NB4 (cell line): ENCODE data around the gene SDSL.

Experiments
- CTCF ChIP-seq: IDR thresholded peaks from one replicate; pipeline ENCODE4 v1.5.1; 2012; ENCODE audit warnings: low read depth, low read length
- MYC ChIP-seq: IDR thresholded peaks from 2 replicates; pipeline ENCODE4 v1.6.1; 2011; ENCODE audit warnings: low read depth, low read length
- POLR2A ChIP-seq: IDR thresholded peaks from 2 replicates; pipeline ENCODE4 v1.6.1; 2011; ENCODE audit warnings: mild to moderate bottlenecking; ENCODE audit not compliant: insufficient read length; ENCODE audit errors: extremely low read depth

DNA sequence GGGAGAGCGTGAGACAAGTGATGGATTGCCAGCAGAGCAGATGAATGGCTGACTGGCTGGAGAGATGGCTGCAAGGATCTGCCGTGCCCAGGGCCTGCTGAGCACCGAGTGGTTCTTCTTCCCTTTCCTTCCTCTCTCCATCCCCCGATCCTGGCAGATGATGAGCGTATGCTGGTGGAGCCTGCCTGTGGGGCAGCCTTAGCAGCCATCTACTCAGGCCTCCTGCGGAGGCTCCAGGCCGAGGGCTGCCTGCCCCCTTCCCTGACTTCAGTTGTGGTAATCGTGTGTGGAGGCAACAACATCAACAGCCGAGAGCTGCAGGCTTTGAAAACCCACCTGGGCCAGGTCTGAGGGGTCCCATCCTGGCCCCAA is 15.5 kb downstream of the SDSL start:
- TF ChIP-seq MYC: no peak
- TF ChIP-seq CTCF: no peak
- TF ChIP-seq POLR2A: no peak
